GM19351 (cell line): Measurements from ENCODE around the gene IL15RA.
"Not testable (repeated sequence)": the region's sequence is repeated elsewhere in the genome, so short reads cannot be mapped to it uniquely, and the experiment has no call there.

Experiments
- ATAC-seq: cut with Tn5 transposase; IDR thresholded peaks from one replicate; pipeline ENCODE4 v1.9.1; 2021; ENCODE audit warnings: mild to moderate bottlenecking, moderate library complexity; ENCODE audit not compliant: unreplicated experiment

IL15RA gene

DNA sequence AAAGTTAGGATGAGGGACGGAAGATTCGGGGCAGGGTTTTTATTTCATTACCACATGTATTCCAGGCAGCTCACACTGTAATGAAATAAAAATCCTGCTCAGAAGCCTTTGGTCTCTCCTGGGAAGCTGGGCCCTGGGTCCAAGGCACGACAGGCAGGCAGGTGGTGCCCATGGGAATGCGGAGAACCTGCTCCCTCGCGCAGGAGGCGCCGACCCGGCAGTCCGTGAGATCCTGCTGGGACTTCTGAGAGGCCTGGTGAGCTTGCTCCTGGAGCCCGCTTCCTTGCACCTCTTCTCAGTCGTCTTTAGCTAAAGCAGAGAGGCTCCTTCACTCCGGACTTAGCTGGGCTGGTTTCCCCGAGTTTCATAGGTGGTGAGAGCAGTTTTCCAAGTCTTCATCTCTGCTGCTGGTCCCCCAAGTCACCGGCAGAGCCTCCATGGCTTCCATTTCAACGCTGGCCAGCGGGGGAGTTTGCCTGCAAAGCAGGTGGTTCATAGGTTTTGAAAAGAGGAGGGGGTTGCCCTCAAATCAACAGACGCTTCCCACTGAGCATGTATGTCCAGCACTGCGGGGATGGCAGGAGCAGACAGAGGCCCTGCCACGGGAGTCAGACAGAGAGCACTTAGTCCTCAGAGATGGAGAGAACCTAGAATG, 24.5 kb downstream of the IL15RA start:
- no peak for ATAC-seq

DNA sequence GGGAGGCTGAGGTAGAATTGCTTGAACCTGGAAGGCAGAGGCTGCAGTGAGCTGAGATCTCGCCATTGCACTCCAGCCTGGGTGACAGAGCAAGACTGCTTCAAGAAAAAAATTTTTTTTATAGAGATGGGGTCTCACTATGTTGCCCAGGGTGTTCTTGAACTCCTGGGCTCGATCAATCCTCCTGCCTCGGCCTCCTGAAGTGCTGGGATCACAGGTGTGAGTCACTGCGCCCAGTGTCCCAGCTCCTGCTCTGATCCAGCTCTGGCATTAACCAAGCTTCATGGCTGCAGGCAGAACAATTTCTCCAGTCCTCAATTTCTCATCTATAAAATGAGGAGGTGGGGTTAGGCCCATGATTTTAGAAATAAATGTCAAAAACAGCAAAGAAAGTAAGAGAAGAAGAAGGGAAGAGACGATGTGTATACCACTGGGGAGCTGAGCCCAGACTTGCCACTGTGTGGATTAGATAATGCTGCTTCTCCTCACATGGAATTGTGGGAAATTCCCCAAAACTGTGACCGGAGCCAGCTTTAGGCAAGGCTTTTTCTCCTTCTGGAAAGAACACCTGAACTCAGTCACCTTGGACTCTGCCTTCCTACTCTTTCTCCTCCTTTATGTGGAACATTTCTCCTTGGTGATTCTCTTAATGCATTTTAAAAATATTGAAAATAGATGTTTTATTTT, 25.5 kb downstream of the IL15RA start:
- no peak for ATAC-seq

DNA sequence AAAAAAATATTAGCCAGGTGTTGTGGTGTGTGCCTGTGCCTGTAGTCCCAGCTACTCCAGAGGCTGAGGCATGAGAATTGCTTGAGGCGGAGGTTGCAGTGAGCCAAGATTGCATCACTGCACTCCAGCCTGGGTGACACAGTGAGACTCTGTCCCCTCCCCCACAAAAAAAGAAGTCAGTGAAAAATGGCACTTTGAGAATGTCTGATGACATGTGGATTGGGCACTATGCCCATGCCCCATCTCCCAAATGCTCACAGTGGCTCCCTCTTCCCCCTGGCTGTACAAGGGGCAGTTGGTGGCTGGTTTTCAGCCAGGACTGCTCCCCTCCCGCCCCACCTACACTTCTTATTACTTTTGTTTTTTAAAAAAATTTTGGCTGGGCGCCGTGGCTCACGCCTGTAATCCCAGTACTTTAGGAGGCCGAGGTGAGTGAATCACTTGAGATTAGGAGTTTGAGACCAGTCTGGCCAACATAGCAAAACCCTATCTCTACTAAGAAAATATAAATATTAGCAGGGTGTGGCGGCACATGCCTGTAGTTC, 26.1 kb downstream of the IL15RA start:
- ATAC-seq, result no peak

DNA sequence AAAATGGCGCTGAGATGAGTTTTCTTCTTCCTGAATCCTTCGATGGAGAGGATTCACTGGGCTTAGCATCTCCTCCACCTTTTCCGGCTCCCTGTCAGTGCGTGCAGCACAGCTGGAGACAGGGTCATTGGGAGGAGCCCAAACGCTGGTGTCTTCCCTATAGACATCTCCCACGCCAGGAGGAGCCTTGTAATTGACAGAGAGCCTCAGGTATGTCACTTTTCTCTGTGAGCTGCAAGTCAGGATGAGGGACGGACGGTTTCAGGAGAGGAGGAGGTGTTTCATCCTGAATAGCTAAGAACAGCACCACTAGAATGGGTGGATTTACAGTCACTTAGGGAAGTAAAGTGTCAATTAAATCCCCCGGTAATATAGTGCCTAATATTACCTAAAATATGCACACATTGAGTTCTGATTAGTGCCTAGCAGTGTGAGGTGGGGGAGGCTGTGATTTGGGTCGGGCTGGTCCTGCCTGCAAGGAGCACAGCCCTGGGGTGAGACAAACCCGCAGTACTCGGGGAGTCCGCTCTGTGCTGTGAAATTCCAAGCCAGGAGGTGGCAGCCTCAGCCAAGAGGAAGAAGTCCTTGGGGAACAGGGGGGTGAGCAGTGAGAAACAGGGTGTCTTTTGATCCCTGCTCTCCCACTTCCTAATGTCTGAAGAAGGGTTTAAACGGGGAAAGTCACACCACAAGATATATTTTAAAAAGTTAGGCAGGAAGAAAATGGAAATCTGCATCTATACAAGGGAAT, 28.2 kb downstream of the IL15RA start:
- ATAC-seq, result no peak

DNA sequence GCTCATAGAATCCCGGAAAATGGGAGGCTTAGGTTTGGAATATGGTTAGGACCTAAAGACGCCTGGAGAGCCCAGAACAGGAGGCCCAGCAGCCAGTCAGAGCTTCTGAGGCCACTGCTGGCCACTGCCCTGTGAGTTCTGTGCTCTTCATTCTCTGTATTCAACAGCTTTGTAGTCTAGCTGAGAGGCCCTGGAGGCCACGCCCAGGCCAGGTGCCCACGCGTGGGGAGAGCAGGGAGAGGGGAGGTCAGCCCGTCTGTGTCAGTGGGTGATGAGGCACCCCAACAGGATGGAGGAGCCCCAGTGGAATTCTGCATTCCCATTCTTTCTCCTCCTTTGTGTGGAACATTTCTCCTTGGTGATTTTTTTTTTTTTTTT, 29.1 kb downstream of the IL15RA start:
- no peak for ATAC-seq

DNA sequence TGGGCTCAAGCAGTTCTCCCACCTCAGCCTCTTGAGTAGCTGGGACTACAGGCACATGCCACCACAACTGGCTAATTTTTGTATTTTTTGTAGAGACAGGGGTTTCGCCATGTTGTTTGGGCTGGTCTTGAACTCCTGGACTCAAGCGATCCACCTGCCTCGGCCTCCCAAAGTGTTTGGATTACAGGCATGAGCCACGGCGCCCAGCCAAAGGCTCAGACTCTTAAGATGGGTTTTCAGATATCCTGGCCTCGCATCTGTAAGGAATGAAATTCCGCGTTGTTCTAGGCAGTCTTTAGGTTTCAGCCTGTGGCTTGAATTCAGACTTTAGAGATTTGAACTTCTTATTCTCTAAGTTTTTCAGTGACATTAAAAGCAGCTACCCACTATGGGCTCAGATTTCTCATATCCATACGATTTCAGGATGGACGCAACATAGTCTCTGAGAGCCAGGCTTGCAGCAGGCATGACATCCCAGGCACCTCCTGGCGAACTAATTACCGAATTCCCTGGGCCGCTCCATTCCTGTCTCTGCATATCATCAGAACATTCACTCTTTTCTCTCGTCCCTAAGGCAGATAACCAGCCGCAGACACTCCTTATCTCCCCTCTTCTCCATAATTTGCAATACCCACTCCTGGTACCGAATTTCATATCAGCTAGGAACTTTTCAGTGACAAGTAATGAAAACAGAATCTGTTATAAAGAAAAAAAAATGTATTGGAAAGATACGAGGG, 29.7 kb downstream of the IL15RA start:
- ATAC-seq, result no peak

DNA sequence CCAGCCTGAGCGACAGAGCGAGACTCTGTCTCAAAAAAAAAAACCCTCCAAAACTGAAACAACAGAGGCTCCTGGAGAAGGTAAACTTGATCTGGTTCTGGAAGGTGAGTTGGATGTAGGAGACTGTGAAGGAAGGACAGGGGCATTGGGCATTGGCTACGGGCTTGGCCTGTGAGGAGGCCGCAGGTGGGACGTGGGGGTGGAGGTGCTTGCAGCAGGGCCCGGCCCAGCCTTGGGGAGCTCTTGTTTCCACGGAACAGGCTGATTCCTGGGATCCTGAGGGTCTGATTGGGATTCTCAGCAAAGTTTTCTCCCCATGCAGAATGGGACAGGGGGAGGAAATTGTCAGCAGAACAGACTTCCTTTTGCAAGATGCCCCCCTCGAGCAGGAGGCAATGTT, 30.6 kb downstream of the IL15RA start:
- ATAC-seq, result no peak

DNA sequence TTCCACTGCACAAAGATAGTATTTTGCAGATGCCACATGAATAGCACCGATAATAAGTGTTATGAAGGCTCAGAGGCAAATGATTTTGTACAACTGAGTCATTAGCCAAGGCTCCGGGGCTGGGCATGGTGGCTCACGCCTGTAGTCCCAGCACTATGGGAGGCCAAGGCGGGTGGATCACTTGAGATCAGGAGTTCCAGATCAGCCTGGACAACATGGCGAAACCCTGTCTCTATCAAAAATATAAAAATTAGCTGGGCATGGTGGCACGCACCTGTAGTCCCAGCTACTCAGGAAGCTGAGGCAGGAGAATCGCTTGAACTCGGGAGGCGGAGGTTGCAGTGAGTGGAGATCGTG, 30.9 kb downstream of the IL15RA start:
- ATAC-seq, result not testable (repeated sequence)

DNA sequence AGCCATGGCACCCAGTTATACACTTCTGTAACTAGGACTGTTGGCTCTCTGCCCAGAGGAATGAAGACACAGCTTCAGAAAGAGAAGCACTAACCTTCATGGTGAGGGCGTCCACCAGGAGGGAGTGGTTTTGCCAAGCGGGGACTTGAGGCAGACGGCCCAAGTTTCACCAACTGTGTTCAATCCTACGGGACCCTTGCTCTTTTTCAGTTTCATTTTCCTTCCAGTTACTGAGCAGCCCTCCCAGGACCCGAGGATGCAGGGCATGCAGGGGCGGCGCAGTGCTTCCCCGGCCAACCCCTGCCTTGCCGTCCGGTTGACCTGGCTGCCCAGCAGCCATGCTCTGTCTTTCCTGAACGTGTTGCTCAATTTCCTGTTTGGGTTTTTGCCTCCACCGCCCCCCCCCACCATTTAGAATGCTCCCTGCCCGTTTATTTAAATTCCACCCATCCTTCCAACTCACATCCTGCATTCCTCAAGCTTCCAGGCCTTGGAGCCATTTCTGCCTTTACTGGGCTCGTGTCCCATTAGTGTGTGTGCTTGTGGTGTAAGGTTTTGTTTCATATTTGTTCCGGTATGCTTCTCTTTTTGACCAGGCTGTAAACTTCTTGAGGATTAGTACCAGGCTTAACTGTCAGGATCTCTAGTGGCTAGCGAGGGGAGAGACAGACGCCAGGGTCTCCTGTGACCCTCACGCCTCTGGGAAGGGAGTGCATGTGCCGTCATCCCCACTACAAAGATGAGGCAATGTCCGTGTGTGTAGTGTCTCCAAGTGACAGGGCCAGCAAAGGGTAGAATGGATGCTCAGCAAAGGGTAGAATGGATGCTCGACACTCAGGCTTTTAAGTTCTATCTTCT, 31.6 kb downstream of the IL15RA start:
- no peak for ATAC-seq

DNA sequence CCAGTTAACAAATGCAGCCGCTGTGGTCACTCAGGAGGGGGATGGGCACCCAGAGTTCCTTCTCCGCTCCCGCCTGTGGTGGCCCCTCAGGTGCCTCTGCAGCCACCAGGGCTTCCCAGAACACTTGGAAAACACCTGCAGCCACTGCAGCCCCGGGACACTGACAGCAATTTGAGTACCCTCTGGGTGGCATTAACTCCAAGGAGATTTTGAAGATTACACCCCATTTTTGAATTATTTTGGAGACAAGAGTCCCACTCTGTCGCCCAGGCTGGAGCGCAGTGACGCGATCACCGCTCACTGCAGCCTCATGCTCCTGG, 32.2 kb downstream of the IL15RA start:
- ATAC-seq, result no peak

DNA sequence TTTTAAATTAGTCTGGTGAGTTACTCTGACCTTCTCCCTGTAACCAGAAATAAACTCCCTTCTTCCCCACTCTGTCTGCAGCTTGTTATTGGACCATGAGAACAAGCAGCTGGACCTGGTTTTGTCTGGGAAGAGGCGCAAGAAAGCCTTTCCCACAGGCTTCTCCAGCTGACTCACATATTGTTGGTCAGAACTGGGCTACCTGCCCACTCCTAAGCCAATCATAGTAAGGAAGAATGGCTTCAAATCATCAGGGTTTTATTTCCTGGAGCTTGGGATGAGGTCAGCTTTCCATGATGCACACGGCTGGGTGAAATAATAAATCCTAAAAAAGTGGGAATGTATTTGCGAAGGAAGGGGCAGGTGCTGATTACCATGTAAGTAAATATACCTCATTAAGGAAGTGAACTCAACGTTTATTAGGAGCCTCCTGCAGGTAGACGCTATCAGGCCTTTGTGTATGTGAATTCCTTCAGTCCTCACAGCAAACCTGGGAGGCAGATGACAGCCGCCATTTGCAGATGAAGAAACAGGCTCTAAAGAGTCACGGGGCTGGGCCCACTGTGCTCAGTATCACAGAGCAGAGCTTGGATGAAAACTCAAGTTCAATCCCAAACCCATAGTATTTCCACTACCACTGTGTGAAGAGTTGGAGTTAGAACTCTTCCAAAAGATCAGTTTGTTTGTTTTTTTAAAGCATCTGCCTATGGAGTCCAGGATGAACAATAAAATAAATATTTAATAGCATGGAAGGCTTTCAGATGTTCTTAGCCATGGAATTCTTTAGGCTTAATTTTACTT, 32.8 kb downstream of the IL15RA start:
- ATAC-seq, result no peak

DNA sequence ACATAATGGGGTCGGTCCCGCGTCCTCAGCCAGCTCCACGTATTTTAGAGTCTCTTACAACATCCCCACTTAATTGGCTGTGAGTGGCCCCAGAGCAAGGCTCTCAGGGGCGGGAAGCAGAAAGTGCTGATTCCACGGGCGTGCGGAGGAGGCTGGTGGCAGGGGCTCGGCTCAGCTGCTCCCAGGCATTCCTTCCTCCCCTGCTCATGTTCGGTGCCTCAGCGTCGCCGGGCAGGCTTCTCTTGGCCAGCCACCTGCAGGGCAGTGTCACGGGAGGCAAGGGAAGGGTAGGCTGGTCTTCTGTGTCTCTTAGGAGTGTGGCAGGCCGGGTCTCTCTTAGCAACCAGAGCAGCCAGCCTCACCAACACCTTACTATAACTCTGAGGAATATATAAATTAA, 33.8 kb downstream of the IL15RA start:
- ATAC-seq, result no peak

DNA sequence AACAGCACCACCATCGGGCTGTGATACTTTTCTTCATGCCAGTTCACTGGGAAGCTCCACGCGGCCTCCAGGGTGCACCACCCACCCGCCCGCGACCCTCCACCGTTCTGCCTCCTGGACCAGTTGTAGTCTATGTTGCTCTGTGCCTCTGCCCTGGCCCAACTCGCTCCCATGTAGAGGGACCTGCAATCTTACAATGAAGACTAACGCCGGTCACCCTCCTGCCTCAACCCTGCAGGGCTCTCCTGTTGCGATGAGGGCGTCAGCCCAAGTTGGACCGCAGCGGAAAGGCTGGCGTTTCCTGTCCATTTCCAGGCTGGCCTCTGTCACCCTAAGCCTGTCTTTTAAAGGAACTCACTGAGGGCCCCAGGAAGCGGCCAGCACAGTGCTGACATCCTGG, 34.9 kb downstream of the IL15RA start:
- no peak for ATAC-seq

DNA sequence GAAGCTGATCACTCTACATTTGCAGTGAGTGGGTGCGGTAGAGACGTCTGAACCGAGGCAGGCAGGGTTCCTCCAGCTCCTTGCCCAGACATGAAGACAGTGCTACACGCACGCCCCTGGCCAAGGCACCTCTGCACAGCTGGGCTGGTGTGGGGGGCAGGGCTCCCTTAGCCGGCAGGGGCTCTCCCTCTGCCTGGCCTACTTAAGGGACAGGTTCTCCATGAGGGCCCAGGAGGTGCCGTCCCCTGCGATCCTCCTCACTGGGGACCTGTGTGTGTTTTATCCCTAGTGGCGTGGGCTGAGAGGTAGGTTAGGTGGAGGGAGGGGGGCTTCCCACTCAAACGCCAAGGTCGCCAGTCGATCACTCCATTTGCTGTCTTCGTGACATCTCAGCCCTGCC, 35.3 kb downstream of the IL15RA start:
- ATAC-seq, result no peak

DNA sequence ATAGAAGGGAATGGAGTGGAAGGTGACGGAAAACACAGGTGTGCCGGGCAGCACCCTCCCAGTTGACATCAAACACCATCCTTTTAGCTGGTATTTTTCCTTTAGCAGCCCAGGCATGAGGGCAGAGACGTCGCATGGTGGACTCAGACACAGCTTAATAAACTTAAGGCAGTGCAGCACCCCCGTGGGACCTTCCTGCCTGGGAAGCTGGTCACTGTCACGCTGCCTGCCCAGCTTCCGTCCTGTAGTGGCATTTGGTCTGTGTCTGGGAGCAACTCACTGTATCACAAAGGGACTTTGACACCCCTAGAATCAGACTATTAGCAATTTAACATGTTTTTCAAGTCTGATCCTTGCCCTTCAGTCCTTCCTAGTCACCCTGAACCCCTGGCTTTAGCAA, 35.8 kb downstream of the IL15RA start:
- ATAC-seq, result no peak

DNA sequence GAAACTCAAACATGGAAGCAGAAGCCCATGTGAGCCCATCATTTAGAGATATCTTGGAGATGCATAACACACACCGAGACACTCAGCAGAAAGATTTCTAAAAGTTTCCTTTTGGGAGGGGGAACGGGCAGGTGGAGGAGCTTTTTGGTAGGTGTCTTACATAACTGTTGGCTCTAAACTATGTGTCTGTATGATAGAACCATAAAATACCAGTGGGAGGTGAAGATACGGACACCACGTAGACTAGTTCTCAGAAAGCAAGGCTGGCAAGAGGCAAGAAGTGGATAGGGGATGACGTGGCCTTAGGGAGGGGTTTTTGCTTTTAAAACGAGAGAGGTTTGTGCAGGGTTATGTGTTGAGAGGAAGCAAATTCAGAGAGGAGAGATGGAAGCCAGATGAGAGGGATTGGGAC, 36.5 kb downstream of the IL15RA start:
- ATAC-seq, result no peak

DNA sequence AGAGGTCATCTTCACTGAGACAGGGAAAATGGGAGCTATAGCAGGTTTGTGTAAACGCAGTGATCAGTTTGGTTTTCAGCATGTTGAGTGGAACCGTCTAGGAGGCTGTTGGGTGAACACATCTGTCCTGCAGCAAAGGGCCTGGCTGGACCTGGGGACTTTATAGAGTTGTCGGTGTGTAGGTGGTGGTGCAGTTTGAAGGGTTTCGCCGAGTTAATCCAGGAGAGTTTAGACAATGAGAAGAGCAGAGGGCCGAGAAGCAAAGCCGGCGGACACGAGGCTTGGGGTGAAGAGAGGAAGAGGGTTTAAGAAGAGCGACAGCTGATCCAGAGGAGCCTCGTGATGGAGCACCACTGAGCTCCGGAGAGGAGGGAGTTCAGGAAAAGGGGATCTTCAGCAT, 39.1 kb downstream of the IL15RA start:
- no peak for ATAC-seq

DNA sequence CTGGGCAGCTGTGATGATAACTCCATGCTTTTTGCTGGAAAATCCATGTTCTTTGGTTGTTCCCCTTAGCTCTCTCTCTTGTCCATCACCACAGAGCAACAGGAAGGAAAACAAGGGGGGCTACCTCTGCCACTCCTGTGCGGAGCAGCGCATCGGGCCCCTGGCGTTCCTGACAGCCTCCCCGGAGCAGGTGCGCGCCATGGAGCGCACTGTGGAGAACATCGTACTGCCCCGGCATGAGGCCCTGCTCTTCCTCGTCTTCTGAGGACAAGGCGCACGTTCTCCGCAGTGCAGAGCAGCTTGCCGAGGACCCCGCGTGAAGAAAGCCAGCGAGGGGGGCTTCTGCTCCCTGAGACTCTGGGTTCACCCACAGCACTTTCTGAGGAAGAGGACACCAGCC, 40.3 kb downstream of the IL15RA start:
- ATAC-seq, result no peak

DNA sequence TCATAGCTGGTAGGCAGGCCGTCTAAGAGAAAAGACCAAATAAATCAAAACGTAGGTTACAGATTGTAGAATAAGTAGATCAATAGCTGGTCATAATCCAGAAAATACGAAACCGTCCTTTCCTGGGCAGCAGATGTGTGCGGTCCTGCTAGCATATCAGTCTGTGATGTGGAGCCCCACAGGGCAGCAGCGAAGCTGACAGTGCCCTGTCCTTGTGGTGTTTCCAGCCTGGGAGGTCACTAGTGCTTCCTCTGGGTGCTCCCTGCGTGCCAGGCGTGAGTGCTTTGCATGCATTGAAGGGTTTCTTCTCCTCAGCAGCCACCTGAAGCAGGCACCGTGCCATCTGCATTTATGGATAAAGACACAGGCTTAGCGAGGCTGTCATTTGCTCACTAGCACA, 41.7 kb downstream of the IL15RA start:
- no peak for ATAC-seq
